Type B pancreatic cell (in vitro differentiated cells): ENCODE measurements around the gene DNER. TPM values are rescaled to one million over a fixed set of nuclear protein-coding genes. Genes with fewer than 3 reads are reported as not detected.
"Not testable (repeated sequence)": the region's sequence is repeated elsewhere in the genome, so short reads cannot be mapped to it uniquely, and the experiment has no call there.

Experiments
- DNase-seq: peaks from one replicate; pipeline ENCODE4 v3.0.0; 2021; ENCODE audit warnings: mixed read lengths; ENCODE audit not compliant: unreplicated experiment; ENCODE audit errors: extremely low spot score
- H3K27ac Mint-ChIP-seq: 2 replicates; pipeline ENCODE4 v1.8.0; 2021; ENCODE audit warnings: mild to moderate bottlenecking, mixed read lengths
- H3K27me3 Mint-ChIP-seq: 2 replicates; pipeline ENCODE4 v1.8.0; 2021; ENCODE audit warnings: mixed read lengths
- H3K36me3 Mint-ChIP-seq: 2 replicates; pipeline ENCODE4 v1.8.0; 2021; ENCODE audit warnings: mixed read lengths
- H3K4me1 Mint-ChIP-seq: one replicate; pipeline ENCODE4 v1.8.0; 2021; ENCODE audit warnings: mixed read lengths; ENCODE audit not compliant: unreplicated experiment
- H3K4me3 Mint-ChIP-seq: 2 replicates; pipeline ENCODE4 v1.8.0; 2021; ENCODE audit warnings: mild to moderate bottlenecking, mixed read lengths
- H3K9me3 Mint-ChIP-seq: 2 replicates; pipeline ENCODE4 v1.8.0; 2021; ENCODE audit warnings: mixed read lengths
- CTCF ChIP-seq: fragments of 200-600 bp; sonication (generic); conservative IDR thresholded peaks from 2 replicates; pipeline ENCODE4 v1.5.0; 2021; ENCODE audit warnings: antibody characterized with exemption, mild to moderate bottlenecking
- long read RNA-seq: library from polyadenylated mRNA; unstranded; transcript quantifications from one replicate; pipeline ENCODE4 v2.0.0, GENCODE V29; 2020
- total RNA-seq: library from RNA; stranded (reverse); gene quantifications from 2 replicates; pipeline ENCODE4 v1.2.1, GENCODE V29; 2021; ENCODE audit warnings: low replicate concordance

The DNER gene
- 2.6 and 15.9 TPM in 2 replicates for total RNA-seq
- long read RNA-seq = 0 reads

- Mint-ChIP-seq H3K27me3 (peaks cover 87% of the 10 kb centered on the region), H3K4me1 (no peaks in the 10 kb centered on the region), H3K36me3 (peaks cover 3% of the 10 kb centered on the region), H3K4me3 (peak within 1 kb of the TSS; percentile 81), H3K9me3 (peaks cover 6% of the 10 kb centered on the region), H3K27ac (no peak within 1 kb of the TSS)
- peak; percentile 74 for DNase-seq
- no peak for TF ChIP-seq CTCF
Measured at GRCh38 chr2:229714080-229714735, at the start of gene DNER. DNER (minus strand) TSS chr2:229714555; CDS start chr2:229714423, 132 bp downstream.

GRCh38 chr2:229761663-229762062 lies 47.3 kb upstream of the DNER start:
- H3K9me3 Mint-ChIP-seq = peaks cover 5% of the 10 kb centered on the region
- H3K4me1 Mint-ChIP-seq = no peaks in the 10 kb centered on the region
- H3K27ac Mint-ChIP-seq = no peak overlapping the region
- H3K4me3 Mint-ChIP-seq = no peak overlapping the region
- DNase-seq = no peak
- peaks cover 24% of the 10 kb centered on the region for H3K36me3 Mint-ChIP-seq
- no peaks in the 10 kb centered on the region for H3K27me3 Mint-ChIP-seq
- TF ChIP-seq CTCF = no peak

GRCh38 chr2:229757462-229757861 lies 43.1 kb upstream of the DNER start:
- not testable (repeated sequence) for H3K36me3 Mint-ChIP-seq, DNase-seq, H3K4me1 Mint-ChIP-seq, H3K9me3 Mint-ChIP-seq, H3K27me3 Mint-ChIP-seq, H3K4me3 Mint-ChIP-seq, H3K27ac Mint-ChIP-seq

- H3K4me1 Mint-ChIP-seq = no peaks in the 10 kb centered on the region
Measured at GRCh38 chr2:229752970-229753729, 38.8 kb upstream of the DNER start.

GRCh38 chr2:229749779-229750178 lies 35.4 kb upstream of the DNER start:
- no peak for DNase-seq
- no peak overlapping the region for H3K27ac Mint-ChIP-seq

More at GRCh38 chr2:229752970-229753729, 38.8 kb upstream of the DNER start:
- no peak overlapping the region for H3K27ac Mint-ChIP-seq
- H3K4me3 Mint-ChIP-seq = no peak overlapping the region
- TF ChIP-seq CTCF = no peak
- peaks cover 5% of the 10 kb centered on the region for H3K9me3 Mint-ChIP-seq
- peaks cover 3% of the 10 kb centered on the region for H3K36me3 Mint-ChIP-seq
- DNase-seq = no peak
- no peaks in the 10 kb centered on the region for H3K27me3 Mint-ChIP-seq

More at GRCh38 chr2:229749779-229750178, 35.4 kb upstream of the DNER start:
- TF ChIP-seq CTCF = no peak
- Mint-ChIP-seq H3K27me3 (no peaks in the 10 kb centered on the region), H3K36me3 (no peaks in the 10 kb centered on the region), H3K9me3 (peaks cover 4% of the 10 kb centered on the region), H3K4me1 (no peaks in the 10 kb centered on the region), H3K4me3 (no peak overlapping the region)
